Hepatocyte (in vitro differentiated cells): ENCODE results near the gene KLHL3.

Experiments
- CTCF ChIP-seq: fragments of 200-600 bp; sonication (generic); IDR thresholded peaks from 2 replicates; pipeline ENCODE4 v1.5.1; 2016; ENCODE audit warnings: antibody characterized with exemption, mild to moderate bottlenecking; ENCODE audit not compliant: poor library complexity
- EZH2 ChIP-seq: fragments of 200-600 bp; sonication (generic); IDR thresholded peaks from 2 replicates; pipeline ENCODE4 v1.6.1; 2016; ENCODE audit warnings: antibody characterized with exemption, mild to moderate bottlenecking, borderline replicate concordance
- EZH2phosphoT487 ChIP-seq: fragments of 200-600 bp; sonication (generic); IDR thresholded peaks from one replicate; pipeline ENCODE4 v1.6.1; 2018; ENCODE audit warnings: antibody characterized with exemption, mild to moderate bottlenecking, low read depth, moderate library complexity; ENCODE audit not compliant: unreplicated experiment, severe bottlenecking

GRCh38 chr5:137570070-137570469, 165.8 kb downstream of the KLHL3 start:
- TF ChIP-seq CTCF: no peak
- no peak for TF ChIP-seq EZH2phosphoT487
- no peak for TF ChIP-seq EZH2
